Forelimb muscle (tissue), 1 donor: ENCODE results near the gene AASDHPPT. TPM values are rescaled to one million over a fixed set of nuclear protein-coding genes. Genes with fewer than 3 reads are reported as not detected.

Experiments used
- polyA plus RNA-seq: library from polyadenylated mRNA; unstranded; fragments of 120-200 nt; gene quantifications from one replicate; pipeline ENCODE4 v1.2.1, GENCODE V29; 2013; ENCODE audit not compliant: insufficient read length

AASDHPPT gene
- polyA plus RNA-seq, 1 donor, result 53.0 TPM

Other genes starting within 250 kb of the AASDHPPT start
- gene MSANTD4, start 55.4 kb upstream of the AASDHPPT start, polyA plus RNA-seq, result 16.2 TPM
- 3.5 TPM for gene KBTBD3, start 315 bp upstream of the AASDHPPT start, polyA plus RNA-seq